ENCODE data around the gene NBL1. TPM values are rescaled to one million over a fixed set of nuclear protein-coding genes. Genes with fewer than 3 reads are reported as not detected.

The NBL1 gene
- total RNA-seq, 1 experiment from 2014 or later: 34.2 TPM

GRCh38 chr1:19665496-19666465 is 21.7 kb downstream of the NBL1 start:
- no peak for DNase-seq (ENCODE audit: low spot score)

- no peak for DNase-seq (ENCODE audit: low spot score)
Observed at GRCh38 chr1:19668888-19669287, 24.8 kb downstream of the NBL1 start.

GRCh38 chr1:19670787-19671186 is 26.7 kb downstream of the NBL1 start:
- no peak for DNase-seq (ENCODE audit: low spot score)

GRCh38 chr1:19672237-19672636 is 28.1 kb downstream of the NBL1 start:
- no peak for DNase-seq (ENCODE audit: low spot score)

GRCh38 chr1:19675797-19676196 is 31.7 kb downstream of the NBL1 start:
- DNase-seq (ENCODE audit: low spot score): no peak

GRCh38 chr1:19676438-19676922 is 32.4 kb downstream of the NBL1 start:
- peak; percentile 25 for DNase-seq (ENCODE audit: low spot score)

- DNase-seq (ENCODE audit: low spot score): no peak
Observed at GRCh38 chr1:19678493-19678892, 34.4 kb downstream of the NBL1 start.

GRCh38 chr1:19678931-19679453 is 34.9 kb downstream of the NBL1 start:
- DNase-seq (ENCODE audit: low spot score): no peak

GRCh38 chr1:19679691-19680090 is 35.6 kb downstream of the NBL1 start:
- DNase-seq (ENCODE audit: low spot score): no peak

- DNase-seq (ENCODE audit: low spot score): no peak
Observed at GRCh38 chr1:19680644-19681043, 36.5 kb downstream of the NBL1 start.

GRCh38 chr1:19682257-19682656 is 38.1 kb downstream of the NBL1 start:
- DNase-seq (ENCODE audit: low spot score): peak; percentile 39

GRCh38 chr1:19682901-19683300 is 38.8 kb downstream of the NBL1 start:
- no peak for DNase-seq (ENCODE audit: low spot score)

- no peak for DNase-seq (ENCODE audit: low spot score)
Observed at GRCh38 chr1:19683351-19683750, 39.2 kb downstream of the NBL1 start.

GRCh38 chr1:19684677-19685076 is 40.6 kb downstream of the NBL1 start:
- no peak for DNase-seq (ENCODE audit: low spot score)

- DNase-seq (ENCODE audit: low spot score): no peak
Observed at GRCh38 chr1:19685994-19686393, 41.9 kb downstream of the NBL1 start.

GRCh38 chr1:19687414-19687813 is 43.3 kb downstream of the NBL1 start:
- DNase-seq (ENCODE audit: low spot score): no peak

- no peak for DNase-seq (ENCODE audit: low spot score)
Observed at GRCh38 chr1:19688041-19688842, 44.1 kb downstream of the NBL1 start.

- DNase-seq (ENCODE audit: low spot score): no peak
Observed at GRCh38 chr1:19689085-19689757, 45.1 kb downstream of the NBL1 start.

GRCh38 chr1:19689856-19690255 is 45.7 kb downstream of the NBL1 start:
- DNase-seq (ENCODE audit: low spot score): no peak

GRCh38 chr1:19690342-19690741 is 46.2 kb downstream of the NBL1 start:
- no peak for DNase-seq (ENCODE audit: low spot score)

- DNase-seq (ENCODE audit: low spot score): no peak
Observed at GRCh38 chr1:19694298-19694697, 50.2 kb downstream of the NBL1 start.

- no peak for DNase-seq (ENCODE audit: low spot score)
Observed at GRCh38 chr1:19695772-19696171, 51.7 kb downstream of the NBL1 start.

Measured in H4 (cell line).